Ishikawa (cell line): ENCODE measurements around the gene CD53.

Source experiments
- EP300 ChIP-seq: IDR thresholded peaks from 2 replicates; pipeline ENCODE4 v1.6.1; 2012; ENCODE audit warnings: borderline replicate concordance
- TAF1 ChIP-seq: IDR thresholded peaks from 2 replicates; pipeline ENCODE4 v1.6.1; 2012; ENCODE audit warnings: low read depth, mild to moderate bottlenecking
- TF ChIP-seq, protein P1 (sequence below): IDR thresholded peaks from 2 replicates; pipeline ENCODE4 v1.6.1; 2012; ENCODE audit warnings: low read depth, mild to moderate bottlenecking

DNA sequence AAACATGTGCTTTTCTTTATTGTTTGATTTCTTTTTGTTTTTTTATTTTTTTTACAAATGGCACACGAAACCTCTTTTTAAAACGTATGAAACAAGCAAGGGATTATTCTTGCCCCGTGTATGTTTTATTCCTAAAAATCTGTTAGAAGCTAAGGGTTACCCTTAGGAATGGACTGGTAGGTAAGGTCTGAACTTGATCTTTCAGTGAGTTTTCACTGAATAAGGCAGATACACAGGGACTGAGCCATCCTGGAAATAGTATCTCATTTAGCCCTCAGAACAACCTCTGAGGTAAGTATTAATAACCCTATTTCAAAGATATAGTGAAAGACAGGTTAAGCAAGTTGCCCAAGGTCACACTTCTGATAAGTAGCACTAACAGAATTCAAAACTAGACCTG lies 6.0 kb downstream of the CD53 start:
- TF ChIP-seq, protein P1, sequence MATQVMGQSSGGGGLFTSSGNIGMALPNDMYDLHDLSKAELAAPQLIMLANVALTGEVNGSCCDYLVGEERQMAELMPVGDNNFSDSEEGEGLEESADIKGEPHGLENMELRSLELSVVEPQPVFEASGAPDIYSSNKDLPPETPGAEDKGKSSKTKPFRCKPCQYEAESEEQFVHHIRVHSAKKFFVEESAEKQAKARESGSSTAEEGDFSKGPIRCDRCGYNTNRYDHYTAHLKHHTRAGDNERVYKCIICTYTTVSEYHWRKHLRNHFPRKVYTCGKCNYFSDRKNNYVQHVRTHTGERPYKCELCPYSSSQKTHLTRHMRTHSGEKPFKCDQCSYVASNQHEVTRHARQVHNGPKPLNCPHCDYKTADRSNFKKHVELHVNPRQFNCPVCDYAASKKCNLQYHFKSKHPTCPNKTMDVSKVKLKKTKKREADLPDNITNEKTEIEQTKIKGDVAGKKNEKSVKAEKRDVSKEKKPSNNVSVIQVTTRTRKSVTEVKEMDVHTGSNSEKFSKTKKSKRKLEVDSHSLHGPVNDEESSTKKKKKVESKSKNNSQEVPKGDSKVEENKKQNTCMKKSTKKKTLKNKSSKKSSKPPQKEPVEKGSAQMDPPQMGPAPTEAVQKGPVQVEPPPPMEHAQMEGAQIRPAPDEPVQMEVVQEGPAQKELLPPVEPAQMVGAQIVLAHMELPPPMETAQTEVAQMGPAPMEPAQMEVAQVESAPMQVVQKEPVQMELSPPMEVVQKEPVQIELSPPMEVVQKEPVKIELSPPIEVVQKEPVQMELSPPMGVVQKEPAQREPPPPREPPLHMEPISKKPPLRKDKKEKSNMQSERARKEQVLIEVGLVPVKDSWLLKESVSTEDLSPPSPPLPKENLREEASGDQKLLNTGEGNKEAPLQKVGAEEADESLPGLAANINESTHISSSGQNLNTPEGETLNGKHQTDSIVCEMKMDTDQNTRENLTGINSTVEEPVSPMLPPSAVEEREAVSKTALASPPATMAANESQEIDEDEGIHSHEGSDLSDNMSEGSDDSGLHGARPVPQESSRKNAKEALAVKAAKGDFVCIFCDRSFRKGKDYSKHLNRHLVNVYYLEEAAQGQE = no peak
- no peak for TF ChIP-seq TAF1
- no peak for TF ChIP-seq EP300
